Inferior parietal cortex (tissue), 1 donor: ENCODE data around the gene MAPRE3.
"Not testable (repeated sequence)": the region's sequence is repeated elsewhere in the genome, so short reads cannot be mapped to it uniquely, and the experiment has no call there.

Experiments
- DNase-seq: peaks from one replicate; pipeline ENCODE4 v3.0.0-alpha.2; 2016; ENCODE audit errors: extremely low spot score

The MAPRE3 gene

DNA sequence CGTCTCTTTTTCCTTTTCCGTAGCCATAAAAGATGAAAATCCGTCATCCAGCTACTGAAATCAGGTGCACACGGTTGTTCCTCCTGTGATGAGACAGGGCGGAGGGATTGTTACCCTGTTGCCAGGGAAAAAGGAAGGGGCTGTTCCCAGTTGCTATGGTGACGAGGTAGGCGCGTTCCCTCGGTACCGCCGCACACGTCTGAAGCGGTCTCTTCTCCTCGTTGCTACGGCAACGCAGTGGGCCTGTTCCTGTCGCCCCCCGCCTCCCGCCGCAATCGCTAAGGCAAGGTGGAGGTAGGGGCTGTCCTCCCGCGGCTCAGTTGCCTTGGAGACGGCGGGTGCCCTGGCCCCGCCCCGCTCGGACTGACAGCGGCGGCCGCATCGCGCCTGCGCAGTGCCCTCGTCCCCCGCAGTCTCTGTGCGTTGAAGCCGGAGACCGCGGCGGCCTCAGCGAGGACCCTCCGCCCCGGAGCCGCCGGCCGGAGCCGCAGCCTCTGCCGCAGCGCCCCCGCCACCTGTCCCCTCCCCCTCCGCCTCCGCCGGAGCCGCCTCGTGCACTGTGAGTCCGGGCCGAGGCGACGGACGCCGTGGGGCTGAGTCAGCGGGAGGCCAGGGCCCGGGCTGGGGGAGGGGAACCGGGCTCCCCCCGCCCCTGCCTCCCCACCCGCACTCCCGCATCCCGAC, at the start of gene MAPRE3:
Gene MAPRE3, plus strand, starts transcription at position 394 of the 684 bp plus-strand sequence. CDS start 51,582 bp downstream, outside the sequence.
- peak; percentile 87 for DNase-seq

GRCh38 chr2:26921323-26921722, 49.1 kb upstream of the MAPRE3 start:
- no peak for DNase-seq

DNA sequence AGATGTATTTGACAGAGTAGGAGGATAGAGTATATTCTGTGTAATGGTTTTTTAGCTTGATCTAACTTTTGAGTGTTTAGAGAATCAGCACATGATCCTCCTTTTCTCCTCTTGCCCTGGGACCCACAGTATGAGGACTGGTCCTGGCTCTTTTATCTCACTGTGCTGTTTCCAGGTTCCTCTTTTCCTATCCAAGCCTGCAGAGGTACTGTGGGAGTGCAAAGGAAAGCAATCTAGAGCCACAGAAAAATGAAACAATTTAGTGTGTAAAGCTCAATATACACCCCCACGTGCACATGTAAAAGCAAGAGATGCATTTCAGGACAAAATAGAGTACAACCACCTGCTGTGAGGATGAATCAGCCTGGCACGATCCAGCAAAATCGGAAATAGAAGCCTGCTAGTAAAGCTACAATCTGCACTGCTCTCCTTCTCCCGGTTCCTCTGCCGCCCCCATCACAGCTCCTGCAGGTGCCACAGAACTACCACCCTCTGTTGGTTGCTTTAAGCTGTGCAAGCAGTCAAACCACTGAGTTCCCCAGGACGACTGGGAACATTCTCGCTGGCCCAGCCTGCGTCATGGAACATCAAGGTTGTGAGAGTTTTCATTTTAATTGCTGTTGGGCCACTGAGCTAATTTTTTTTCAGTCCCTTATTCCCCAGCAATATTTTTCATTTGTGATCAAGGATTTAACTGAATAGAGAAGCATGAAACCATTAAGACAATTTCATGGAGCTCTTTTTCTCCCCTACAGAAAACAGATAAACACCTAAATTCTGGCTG, 47.8 kb upstream of the MAPRE3 start:
- peak; percentile 82 for DNase-seq

- not testable (repeated sequence) for DNase-seq
Observed at GRCh38 chr2:26923189-26923466, 47.3 kb upstream of the MAPRE3 start.

- no peak for DNase-seq
Observed at GRCh38 chr2:26924731-26925099, 45.7 kb upstream of the MAPRE3 start.

DNA sequence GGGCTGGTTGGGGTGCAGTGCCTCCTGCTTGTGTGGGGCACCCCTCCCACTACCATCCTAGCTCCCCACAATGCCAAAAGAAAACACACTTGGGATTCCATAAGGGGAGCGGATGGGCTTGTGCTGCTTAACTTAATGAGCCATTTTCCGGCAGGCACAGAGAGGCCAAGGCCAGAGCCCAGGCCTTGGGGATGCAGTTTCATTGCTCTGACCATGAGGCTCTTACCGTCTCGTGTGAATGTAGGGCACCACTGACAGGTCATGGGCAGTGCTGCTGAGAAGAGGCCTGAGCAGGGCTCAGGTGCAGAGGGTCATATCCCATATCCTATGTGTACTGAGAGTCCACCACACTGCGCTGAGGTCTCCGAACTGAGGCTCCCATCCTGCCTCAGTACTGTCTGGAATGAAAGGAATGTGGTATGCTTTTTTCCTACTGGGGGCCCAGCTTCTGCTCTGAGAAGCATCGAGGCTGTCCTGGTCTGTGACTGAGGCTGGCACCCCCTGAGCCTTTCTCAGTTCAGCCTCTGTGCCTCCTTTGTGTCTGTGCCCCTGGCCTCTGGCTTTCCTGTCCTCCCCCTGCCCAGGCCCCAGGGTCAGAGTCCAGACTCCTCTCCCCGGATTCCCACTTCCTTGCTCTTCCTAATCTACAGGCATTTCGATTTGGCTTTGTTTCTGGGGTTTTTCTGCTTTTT, 45.2 kb upstream of the MAPRE3 start:
- no peak for DNase-seq

GRCh38 chr2:26927221-26927620, 43.2 kb upstream of the MAPRE3 start:
- DNase-seq, result no peak

- DNase-seq, result no peak
Observed at GRCh38 chr2:26932974-26933373, 37.5 kb upstream of the MAPRE3 start.

GRCh38 chr2:26933431-26934334, 36.8 kb upstream of the MAPRE3 start:
- DNase-seq, result no peak

- no peak for DNase-seq
Observed at GRCh38 chr2:26934335-26934724, 36.1 kb upstream of the MAPRE3 start.

DNA sequence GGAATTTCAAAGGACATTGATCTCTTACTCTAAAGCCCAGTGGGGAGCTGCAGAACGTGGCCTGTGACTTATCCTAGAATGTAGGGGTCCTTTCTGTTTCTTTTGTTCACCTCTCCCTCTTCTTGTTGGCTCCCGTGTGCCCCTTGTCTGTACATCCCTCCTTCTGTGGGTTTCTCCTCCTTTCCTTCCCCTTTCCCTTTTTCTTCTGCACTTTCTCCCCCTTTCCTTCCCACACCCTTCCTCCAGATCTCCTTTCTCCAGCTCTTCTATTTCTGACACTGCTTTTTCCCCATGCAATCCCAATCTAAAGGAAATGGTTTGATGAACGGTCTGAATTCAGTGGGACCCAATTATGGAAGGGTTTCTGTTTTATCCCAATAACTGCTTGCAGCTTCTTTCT, 35.5 kb upstream of the MAPRE3 start:
- no peak for DNase-seq

DNA sequence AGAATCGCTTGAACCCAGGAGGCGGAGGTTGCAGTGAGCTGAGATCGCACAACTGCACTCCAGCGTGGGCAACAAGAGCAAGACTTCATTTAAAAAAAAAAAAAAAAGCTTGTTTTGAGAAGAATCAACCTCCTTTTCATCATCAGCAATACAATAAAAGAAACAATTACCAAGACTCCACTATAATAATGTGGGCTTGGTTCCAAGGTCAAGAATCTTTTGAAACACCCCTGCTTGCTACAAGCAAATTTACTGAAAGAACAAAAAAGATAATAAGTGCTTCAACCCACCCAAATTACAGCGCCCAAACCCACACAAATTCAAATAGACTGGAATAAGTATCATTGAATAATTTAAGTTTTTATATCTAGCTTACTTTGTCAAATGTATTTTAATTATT, 33.6 kb upstream of the MAPRE3 start:
- DNase-seq, result no peak

- DNase-seq, result no peak
Observed at GRCh38 chr2:26938399-26939118, 31.9 kb upstream of the MAPRE3 start.

- no peak for DNase-seq
Observed at GRCh38 chr2:26940001-26940400, 30.4 kb upstream of the MAPRE3 start.

GRCh38 chr2:26941486-26941885, 29.0 kb upstream of the MAPRE3 start:
- DNase-seq, result no peak

GRCh38 chr2:26942543-26943295, 27.7 kb upstream of the MAPRE3 start:
- peak; percentile 84 for DNase-seq

GRCh38 chr2:26945991-26946750, 24.3 kb upstream of the MAPRE3 start:
- DNase-seq, result no peak

DNA sequence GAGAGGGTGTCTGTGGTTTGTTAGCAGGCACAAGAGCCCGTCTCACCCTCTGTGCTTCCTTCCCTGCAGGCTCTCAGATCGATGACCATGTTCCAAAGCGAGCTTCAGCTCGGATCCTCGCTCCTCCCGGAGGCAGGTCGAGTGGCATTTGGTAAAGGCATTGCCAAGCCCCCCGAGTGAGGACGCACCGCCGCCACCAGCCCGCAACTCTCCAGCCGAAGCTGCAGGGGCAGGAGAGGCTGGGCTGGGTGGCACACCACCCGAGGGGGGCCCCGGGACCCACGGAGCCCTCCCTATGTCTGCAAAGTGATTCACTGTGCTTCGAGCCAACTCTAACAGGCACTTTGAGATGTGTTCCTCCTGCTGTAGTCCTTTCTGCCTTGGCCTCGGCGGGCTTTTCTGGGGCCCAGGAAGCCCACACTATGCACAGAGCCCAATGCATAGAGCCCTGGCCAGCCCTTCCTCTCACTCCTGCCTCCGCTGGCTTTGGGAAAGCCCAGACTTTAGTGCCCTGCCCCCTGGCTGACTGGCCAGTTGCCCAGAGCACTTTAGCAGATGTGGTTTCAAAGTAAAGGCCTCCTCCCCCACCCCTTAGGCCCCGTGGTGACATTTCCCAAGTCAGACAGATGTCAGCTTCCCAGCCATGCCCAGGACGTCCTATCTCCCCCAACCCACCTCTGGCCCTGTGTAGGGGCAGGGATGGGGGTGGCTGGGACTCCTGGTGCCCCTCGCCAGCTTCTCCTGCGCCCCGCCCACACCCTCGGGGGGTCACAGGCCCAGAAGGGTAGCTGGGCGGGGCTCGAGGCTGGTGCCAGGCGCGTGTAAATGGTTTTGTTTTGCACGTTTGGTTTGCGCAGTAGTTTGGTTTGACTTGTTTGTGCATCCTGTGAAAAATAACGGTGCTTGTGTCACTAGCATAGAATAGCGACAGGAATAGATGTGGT, 23.3 kb upstream of the MAPRE3 start:
- no peak for DNase-seq

- DNase-seq, result no peak
Observed at GRCh38 chr2:26948800-26949199, 21.6 kb upstream of the MAPRE3 start.
